ENCODE results near the gene OR6V1. TPM values are rescaled to one million over a fixed set of nuclear protein-coding genes. Genes with fewer than 3 reads are reported as not detected.

The OR6V1 gene
- total RNA-seq, 1 donor from 2014 or later, result not detected

DNA sequence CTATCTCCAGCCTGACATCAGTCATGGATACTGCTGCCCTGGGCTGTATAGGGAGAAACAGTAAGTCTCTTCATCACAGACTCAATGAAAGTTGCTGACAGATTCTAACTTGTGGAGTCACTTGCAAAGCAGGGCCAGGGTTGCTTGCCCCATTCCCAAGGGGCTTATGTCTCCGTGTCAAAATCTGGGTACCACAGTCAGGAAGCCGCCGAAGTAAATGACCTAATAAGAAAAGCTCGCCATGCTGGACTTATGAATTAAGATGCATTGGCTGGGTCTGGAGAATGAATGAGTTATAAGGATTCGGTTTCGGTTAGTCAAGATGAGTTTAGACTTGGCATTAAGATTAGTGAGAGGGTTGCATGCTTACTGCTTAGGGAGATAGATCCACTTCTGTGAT is 10.8 kb upstream of the OR6V1 start:
- Mint-ChIP-seq H3K4me1 (ENCODE audit: low read depth, unreplicated experiment) (peaks cover 17% of the 10 kb centered on the region), H3K4me3 (ENCODE audit: unreplicated experiment) (no peak overlapping the region), H3K36me3 (ENCODE audit: low read depth, unreplicated experiment) (no peaks in the 10 kb centered on the region), H3K27ac (ENCODE audit: unreplicated experiment) (no peak overlapping the region), H3K27me3 (ENCODE audit: low read depth, unreplicated experiment) (no peaks in the 10 kb centered on the region), H3K9me3 (ENCODE audit: unreplicated experiment) (peaks cover 4% of the 10 kb centered on the region)
- DNase-seq (ENCODE audit: low read depth) (no peak), FAIRE-seq (no peak)
- no peaks in the 10 kb centered on the region for H3K79me2 ChIP-seq (ENCODE audit: insufficient read depth, low read length)
- no peaks in the 10 kb centered on the region for H4K20me1 ChIP-seq (ENCODE audit: insufficient read depth, low read length)
- no peak for TF ChIP-seq EZH2 (IDR thresholded peaks at IDR 0.05; ENCODE audit: insufficient read depth, low read length)
- TF ChIP-seq, protein P1, sequence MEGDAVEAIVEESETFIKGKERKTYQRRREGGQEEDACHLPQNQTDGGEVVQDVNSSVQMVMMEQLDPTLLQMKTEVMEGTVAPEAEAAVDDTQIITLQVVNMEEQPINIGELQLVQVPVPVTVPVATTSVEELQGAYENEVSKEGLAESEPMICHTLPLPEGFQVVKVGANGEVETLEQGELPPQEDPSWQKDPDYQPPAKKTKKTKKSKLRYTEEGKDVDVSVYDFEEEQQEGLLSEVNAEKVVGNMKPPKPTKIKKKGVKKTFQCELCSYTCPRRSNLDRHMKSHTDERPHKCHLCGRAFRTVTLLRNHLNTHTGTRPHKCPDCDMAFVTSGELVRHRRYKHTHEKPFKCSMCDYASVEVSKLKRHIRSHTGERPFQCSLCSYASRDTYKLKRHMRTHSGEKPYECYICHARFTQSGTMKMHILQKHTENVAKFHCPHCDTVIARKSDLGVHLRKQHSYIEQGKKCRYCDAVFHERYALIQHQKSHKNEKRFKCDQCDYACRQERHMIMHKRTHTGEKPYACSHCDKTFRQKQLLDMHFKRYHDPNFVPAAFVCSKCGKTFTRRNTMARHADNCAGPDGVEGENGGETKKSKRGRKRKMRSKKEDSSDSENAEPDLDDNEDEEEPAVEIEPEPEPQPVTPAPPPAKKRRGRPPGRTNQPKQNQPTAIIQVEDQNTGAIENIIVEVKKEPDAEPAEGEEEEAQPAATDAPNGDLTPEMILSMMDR (IDR thresholded peaks at IDR 0.05; ENCODE audit: insufficient read depth, low read depth, low read length), result no peak
- no peak overlapping the region for H2AFZ ChIP-seq (ENCODE audit: low read depth, low read length)
- no peak overlapping the region for H3K9ac ChIP-seq (ENCODE audit: low read length)
- no peak overlapping the region for H3K4me2 ChIP-seq (ENCODE audit: low read length)
- no peaks in the 10 kb centered on the region for H3K9me3 ChIP-seq (ENCODE audit: insufficient read depth, low read depth, low read length)
- H3K4me3 ChIP-seq (ENCODE audit: insufficient read depth, low read depth, low read length), result no peak overlapping the region
- no peaks in the 10 kb centered on the region for H3K27me3 ChIP-seq (ENCODE audit: insufficient read depth, low read length)
- no peaks in the 10 kb centered on the region for H3K36me3 ChIP-seq (ENCODE audit: insufficient read depth, low read length)
- no peaks in the 10 kb centered on the region for H3K4me1 ChIP-seq (ENCODE audit: insufficient read depth, low read length)
- H3K27ac ChIP-seq (ENCODE audit: low read depth, low read length), result no peak overlapping the region

DNA sequence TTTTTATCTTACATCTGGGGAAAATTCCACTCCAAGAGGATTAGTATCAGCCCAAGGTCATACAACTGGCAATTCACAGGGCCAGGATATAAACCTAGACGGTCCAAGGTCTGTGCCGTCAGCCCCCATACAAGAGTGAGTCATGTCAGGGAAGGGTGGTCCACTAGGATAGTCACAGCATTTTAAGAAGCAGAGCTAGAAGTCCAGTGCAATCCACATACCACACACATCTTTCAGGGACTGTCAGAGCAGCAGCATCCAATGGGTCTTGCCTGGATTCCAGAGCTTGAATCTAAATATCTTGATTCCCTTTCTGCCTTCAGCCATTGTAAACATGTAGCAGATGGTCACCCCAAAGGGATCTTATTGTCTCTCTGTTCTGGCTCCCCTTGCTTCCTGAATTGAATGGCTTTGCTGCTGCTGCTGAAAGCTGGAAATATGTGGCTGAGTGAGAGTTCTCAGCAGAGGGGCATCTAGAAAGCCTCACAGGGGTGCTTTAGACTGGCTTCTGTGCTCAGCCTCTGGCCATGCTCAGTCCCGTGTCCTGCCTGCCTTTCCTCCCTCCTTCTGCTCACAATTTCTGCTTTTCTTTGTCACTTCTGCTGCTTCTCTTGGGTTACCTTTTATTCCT is 9.9 kb upstream of the OR6V1 start:
- H3K36me3 ChIP-seq (ENCODE audit: insufficient read depth, low read length), result no peaks in the 10 kb centered on the region
- H3K79me2 ChIP-seq (ENCODE audit: insufficient read depth, low read length), result no peaks in the 10 kb centered on the region
- H3K36me3 Mint-ChIP-seq (ENCODE audit: low read depth, unreplicated experiment), result no peaks in the 10 kb centered on the region
- TF ChIP-seq EZH2 (IDR thresholded peaks at IDR 0.05; ENCODE audit: insufficient read depth, low read length), result no peak
- TF ChIP-seq, protein P1 (IDR thresholded peaks at IDR 0.05; ENCODE audit: insufficient read depth, low read depth, low read length), result no peak
- peak overlapping the region; percentile 70 for H3K27ac Mint-ChIP-seq (ENCODE audit: unreplicated experiment)
- no peaks in the 10 kb centered on the region for H3K4me1 ChIP-seq (ENCODE audit: insufficient read depth, low read length)
- H3K9me3 Mint-ChIP-seq (ENCODE audit: unreplicated experiment), result no peaks in the 10 kb centered on the region
- FAIRE-seq (no peak), DNase-seq (ENCODE audit: low read depth) (no peak)
- H4K20me1 ChIP-seq (ENCODE audit: insufficient read depth, low read length), result no peaks in the 10 kb centered on the region
- no peak overlapping the region for H3K4me3 Mint-ChIP-seq (ENCODE audit: unreplicated experiment)
- H3K4me2 ChIP-seq (ENCODE audit: low read length), result no peak overlapping the region
- no peak overlapping the region for H3K4me3 ChIP-seq (ENCODE audit: insufficient read depth, low read depth, low read length)
- no peak overlapping the region for H2AFZ ChIP-seq (ENCODE audit: low read depth, low read length)
- H3K9me3 ChIP-seq (ENCODE audit: insufficient read depth, low read depth, low read length), result no peaks in the 10 kb centered on the region
- H3K4me1 Mint-ChIP-seq (ENCODE audit: low read depth, unreplicated experiment), result peaks cover 17% of the 10 kb centered on the region
- no peak overlapping the region for H3K27ac ChIP-seq (ENCODE audit: low read depth, low read length)
- no peaks in the 10 kb centered on the region for H3K27me3 ChIP-seq (ENCODE audit: insufficient read depth, low read length)
- peaks cover 2% of the 10 kb centered on the region for H3K27me3 Mint-ChIP-seq (ENCODE audit: low read depth, unreplicated experiment)
- no peak overlapping the region for H3K9ac ChIP-seq (ENCODE audit: low read length)

GRCh38 chr7:143042790-143043271 is 9.3 kb upstream of the OR6V1 start:
- H3K36me3 Mint-ChIP-seq (ENCODE audit: low read depth, unreplicated experiment), result no peaks in the 10 kb centered on the region
- no peak overlapping the region for H3K4me3 Mint-ChIP-seq (ENCODE audit: unreplicated experiment)
- FAIRE-seq (no peak), DNase-seq (ENCODE audit: low read depth) (no peak)
- Histone ChIP-seq H3K4me3 (ENCODE audit: insufficient read depth, low read depth, low read length) (no peak overlapping the region), H3K9me3 (ENCODE audit: insufficient read depth, low read depth, low read length) (no peaks in the 10 kb centered on the region), H3K27me3 (ENCODE audit: insufficient read depth, low read length) (no peaks in the 10 kb centered on the region), H3K9ac (ENCODE audit: low read length) (no peak overlapping the region), H3K36me3 (ENCODE audit: insufficient read depth, low read length) (no peaks in the 10 kb centered on the region), H3K4me2 (ENCODE audit: low read length) (no peak overlapping the region), H3K27ac (ENCODE audit: low read depth, low read length) (no peak overlapping the region), H3K79me2 (ENCODE audit: insufficient read depth, low read length) (no peaks in the 10 kb centered on the region), H2AFZ (ENCODE audit: low read depth, low read length) (no peak overlapping the region), H3K4me1 (ENCODE audit: insufficient read depth, low read length) (no peaks in the 10 kb centered on the region), H4K20me1 (ENCODE audit: insufficient read depth, low read length) (no peaks in the 10 kb centered on the region)
- H3K27me3 Mint-ChIP-seq (ENCODE audit: low read depth, unreplicated experiment), result peaks cover 5% of the 10 kb centered on the region
- H3K27ac Mint-ChIP-seq (ENCODE audit: unreplicated experiment), result peak overlapping the region; percentile 70
- peaks cover 17% of the 10 kb centered on the region for H3K4me1 Mint-ChIP-seq (ENCODE audit: low read depth, unreplicated experiment)
- H3K9me3 Mint-ChIP-seq (ENCODE audit: unreplicated experiment), result no peaks in the 10 kb centered on the region
- no peak for TF ChIP-seq EZH2 (IDR thresholded peaks at IDR 0.05; ENCODE audit: insufficient read depth, low read length)
- TF ChIP-seq, protein P1 (IDR thresholded peaks at IDR 0.05; ENCODE audit: insufficient read depth, low read depth, low read length), result no peak
